ENCODE data around the gene GRK5.

DNA sequence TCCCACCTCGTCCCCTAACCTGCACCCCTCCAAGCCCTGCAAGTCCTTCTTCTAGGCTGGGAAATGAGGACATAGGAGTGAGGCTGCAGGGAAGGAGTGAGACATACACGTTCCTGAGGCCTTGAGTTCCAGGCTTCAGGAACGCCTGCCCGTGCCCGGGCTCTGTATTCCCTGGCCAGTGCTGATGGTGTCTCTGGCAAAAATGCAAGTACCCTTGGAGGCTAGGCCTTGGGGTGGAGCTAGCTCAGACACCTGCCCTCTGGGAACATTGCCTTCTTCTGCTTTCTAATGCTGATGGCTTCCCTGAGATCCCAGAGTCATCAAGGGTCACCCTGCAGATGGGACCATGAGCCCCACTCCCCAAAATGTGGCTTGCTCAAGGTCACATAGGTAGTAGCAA is 76.0 kb downstream of the GRK5 start:
- TF ChIP-seq, protein P1, sequence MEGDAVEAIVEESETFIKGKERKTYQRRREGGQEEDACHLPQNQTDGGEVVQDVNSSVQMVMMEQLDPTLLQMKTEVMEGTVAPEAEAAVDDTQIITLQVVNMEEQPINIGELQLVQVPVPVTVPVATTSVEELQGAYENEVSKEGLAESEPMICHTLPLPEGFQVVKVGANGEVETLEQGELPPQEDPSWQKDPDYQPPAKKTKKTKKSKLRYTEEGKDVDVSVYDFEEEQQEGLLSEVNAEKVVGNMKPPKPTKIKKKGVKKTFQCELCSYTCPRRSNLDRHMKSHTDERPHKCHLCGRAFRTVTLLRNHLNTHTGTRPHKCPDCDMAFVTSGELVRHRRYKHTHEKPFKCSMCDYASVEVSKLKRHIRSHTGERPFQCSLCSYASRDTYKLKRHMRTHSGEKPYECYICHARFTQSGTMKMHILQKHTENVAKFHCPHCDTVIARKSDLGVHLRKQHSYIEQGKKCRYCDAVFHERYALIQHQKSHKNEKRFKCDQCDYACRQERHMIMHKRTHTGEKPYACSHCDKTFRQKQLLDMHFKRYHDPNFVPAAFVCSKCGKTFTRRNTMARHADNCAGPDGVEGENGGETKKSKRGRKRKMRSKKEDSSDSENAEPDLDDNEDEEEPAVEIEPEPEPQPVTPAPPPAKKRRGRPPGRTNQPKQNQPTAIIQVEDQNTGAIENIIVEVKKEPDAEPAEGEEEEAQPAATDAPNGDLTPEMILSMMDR (IDR thresholded peaks at IDR 0.05; ENCODE audit: poor library complexity, severe bottlenecking) = no peak
- no peak for TF ChIP-seq EP300 (conservative IDR thresholded peaks at IDR 0.05; ENCODE audit: poor library complexity, severe bottlenecking)
- TF ChIP-seq, protein P2, sequence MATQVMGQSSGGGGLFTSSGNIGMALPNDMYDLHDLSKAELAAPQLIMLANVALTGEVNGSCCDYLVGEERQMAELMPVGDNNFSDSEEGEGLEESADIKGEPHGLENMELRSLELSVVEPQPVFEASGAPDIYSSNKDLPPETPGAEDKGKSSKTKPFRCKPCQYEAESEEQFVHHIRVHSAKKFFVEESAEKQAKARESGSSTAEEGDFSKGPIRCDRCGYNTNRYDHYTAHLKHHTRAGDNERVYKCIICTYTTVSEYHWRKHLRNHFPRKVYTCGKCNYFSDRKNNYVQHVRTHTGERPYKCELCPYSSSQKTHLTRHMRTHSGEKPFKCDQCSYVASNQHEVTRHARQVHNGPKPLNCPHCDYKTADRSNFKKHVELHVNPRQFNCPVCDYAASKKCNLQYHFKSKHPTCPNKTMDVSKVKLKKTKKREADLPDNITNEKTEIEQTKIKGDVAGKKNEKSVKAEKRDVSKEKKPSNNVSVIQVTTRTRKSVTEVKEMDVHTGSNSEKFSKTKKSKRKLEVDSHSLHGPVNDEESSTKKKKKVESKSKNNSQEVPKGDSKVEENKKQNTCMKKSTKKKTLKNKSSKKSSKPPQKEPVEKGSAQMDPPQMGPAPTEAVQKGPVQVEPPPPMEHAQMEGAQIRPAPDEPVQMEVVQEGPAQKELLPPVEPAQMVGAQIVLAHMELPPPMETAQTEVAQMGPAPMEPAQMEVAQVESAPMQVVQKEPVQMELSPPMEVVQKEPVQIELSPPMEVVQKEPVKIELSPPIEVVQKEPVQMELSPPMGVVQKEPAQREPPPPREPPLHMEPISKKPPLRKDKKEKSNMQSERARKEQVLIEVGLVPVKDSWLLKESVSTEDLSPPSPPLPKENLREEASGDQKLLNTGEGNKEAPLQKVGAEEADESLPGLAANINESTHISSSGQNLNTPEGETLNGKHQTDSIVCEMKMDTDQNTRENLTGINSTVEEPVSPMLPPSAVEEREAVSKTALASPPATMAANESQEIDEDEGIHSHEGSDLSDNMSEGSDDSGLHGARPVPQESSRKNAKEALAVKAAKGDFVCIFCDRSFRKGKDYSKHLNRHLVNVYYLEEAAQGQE (IDR thresholded peaks at IDR 0.05; ENCODE audit: borderline replicate concordance) = no peak
- TF ChIP-seq POLR2AphosphoS5 (IDR thresholded peaks at IDR 0.05) = no peak
- no peak for TF ChIP-seq EZH2 (IDR thresholded peaks at IDR 0.05; ENCODE audit: borderline replicate concordance, insufficient read depth, low read length, poor library complexity, severe bottlenecking)
